HG03520 (cell line): ENCODE results near the gene SHISA4.
A peak's percentile ranks its signal among the peaks of the same experiment; 100 is the strongest.
"Not testable (repeated sequence)": the region's sequence is repeated elsewhere in the genome, so short reads cannot be mapped to it uniquely, and the experiment has no call there.

Experiments
- ATAC-seq: cut with Tn5 transposase; IDR thresholded peaks from one replicate; pipeline ENCODE4 v1.9.1; 2021; ENCODE audit warnings: mild to moderate bottlenecking, moderate library complexity; ENCODE audit not compliant: unreplicated experiment

The SHISA4 gene

GRCh38 chr1:201895913-201896807 is 7.5 kb downstream of the SHISA4 start:
- ATAC-seq, result peak; percentile 67

- ATAC-seq, result no peak
Measured at GRCh38 chr1:201896951-201897391, 8.3 kb downstream of the SHISA4 start.

GRCh38 chr1:201898240-201898894 is 9.7 kb downstream of the SHISA4 start:
- no peak for ATAC-seq

- no peak for ATAC-seq
Measured at GRCh38 chr1:201898992-201899391, 10.3 kb downstream of the SHISA4 start.

GRCh38 chr1:201899683-201900429 is 11.2 kb downstream of the SHISA4 start:
- no peak for ATAC-seq

- no peak for ATAC-seq
Measured at GRCh38 chr1:201900476-201900875, 11.8 kb downstream of the SHISA4 start.

GRCh38 chr1:201901036-201901435 is 12.3 kb downstream of the SHISA4 start:
- not testable (repeated sequence) for ATAC-seq

- ATAC-seq, result no peak
Measured at GRCh38 chr1:201902198-201902597, 13.5 kb downstream of the SHISA4 start.

GRCh38 chr1:201903135-201903534 is 14.4 kb downstream of the SHISA4 start:
- no peak for ATAC-seq

- no peak for ATAC-seq
Measured at GRCh38 chr1:201904579-201904978, 15.9 kb downstream of the SHISA4 start.

- ATAC-seq, result no peak
Measured at GRCh38 chr1:201905234-201905890, 16.7 kb downstream of the SHISA4 start.

GRCh38 chr1:201906336-201906735 is 17.6 kb downstream of the SHISA4 start:
- no peak for ATAC-seq

GRCh38 chr1:201907621-201908020 is 18.9 kb downstream of the SHISA4 start:
- ATAC-seq, result no peak

GRCh38 chr1:201911826-201912571 is 23.3 kb downstream of the SHISA4 start:
- no peak for ATAC-seq

- no peak for ATAC-seq
Measured at GRCh38 chr1:201912832-201913231, 24.1 kb downstream of the SHISA4 start.

- no peak for ATAC-seq
Measured at GRCh38 chr1:201914456-201915235, 25.9 kb downstream of the SHISA4 start.

- ATAC-seq, result no peak
Measured at GRCh38 chr1:201916649-201917249, 28.1 kb downstream of the SHISA4 start.

- no peak for ATAC-seq
Measured at GRCh38 chr1:201917362-201918033, 28.8 kb downstream of the SHISA4 start.
